Stimulated activated effector memory CD8-positive, alpha-beta T cell treated with anti-CD3 and anti-CD28 coated beads, Interleukin-12 subunit alpha, Interleukin-12 subunit beta, amount 100 ng/mL, for 72 hours (primary cell): ENCODE results near the gene ANAPC13.

Experiments
- ATAC-seq: fragments of 150-1000 bp; cut with Tn5 transposase; 2 replicates; pipeline ENCODE4 v1.10.0; 2021
- DNase-seq, 2 donors: peaks; one replicate each; pipeline ENCODE4 v3.0.0; 2021 to 2022; ENCODE audit warnings: low spot score in 2 of 2
- H3K27ac Mint-ChIP-seq: one replicate; pipeline ENCODE4 v1.8.0; 2022; ENCODE audit warnings: mild to moderate bottlenecking, mixed read lengths
- H3K36me3 Mint-ChIP-seq: one replicate; pipeline ENCODE4 v1.8.0; 2022; ENCODE audit warnings: mild to moderate bottlenecking, mixed read lengths
- H3K4me1 Mint-ChIP-seq: one replicate; pipeline ENCODE4 v1.8.0; 2022; ENCODE audit warnings: mixed read lengths
- H3K4me3 Mint-ChIP-seq: one replicate; pipeline ENCODE4 v1.8.0; 2022; ENCODE audit warnings: mild to moderate bottlenecking, mixed read lengths
- H3K9me3 Mint-ChIP-seq: one replicate; pipeline ENCODE4 v1.8.0; 2022; ENCODE audit warnings: mixed read lengths

Gene ANAPC13

GRCh38 chr3:134471521-134472193 is 14.1 kb downstream of the ANAPC13 start:
- no peaks in the 10 kb centered on the region for H3K4me1 Mint-ChIP-seq
- DNase-seq (no peak), ATAC-seq (no peak)
- peak overlapping the region; percentile 48 for H3K27ac Mint-ChIP-seq
- H3K9me3 Mint-ChIP-seq: no peaks in the 10 kb centered on the region
- H3K36me3 Mint-ChIP-seq: peaks cover 5% of the 10 kb centered on the region
- no peak overlapping the region for H3K4me3 Mint-ChIP-seq

GRCh38 chr3:134468519-134468918 is 17.3 kb downstream of the ANAPC13 start:
- Mint-ChIP-seq H3K36me3 (no peaks in the 10 kb centered on the region), H3K4me1 (no peaks in the 10 kb centered on the region), H3K27ac (no peak overlapping the region), H3K9me3 (no peaks in the 10 kb centered on the region), H3K4me3 (no peak overlapping the region)
- ATAC-seq (no peak), DNase-seq (peak in 1 of 2 donors; percentile 28)

- Mint-ChIP-seq H3K9me3 (no peaks in the 10 kb centered on the region), H3K36me3 (no peaks in the 10 kb centered on the region), H3K27ac (no peak overlapping the region), H3K4me1 (no peaks in the 10 kb centered on the region), H3K4me3 (no peak overlapping the region)
- DNase-seq (no peak), ATAC-seq (no peak)
Observed at GRCh38 chr3:134466331-134466730, 19.5 kb downstream of the ANAPC13 start.

- ATAC-seq (no peak), DNase-seq (no peak)
- Mint-ChIP-seq H3K4me3 (no peak overlapping the region), H3K4me1 (no peaks in the 10 kb centered on the region), H3K36me3 (no peaks in the 10 kb centered on the region), H3K9me3 (no peaks in the 10 kb centered on the region), H3K27ac (no peak overlapping the region)
Observed at GRCh38 chr3:134464689-134465365, 21.0 kb downstream of the ANAPC13 start.

- no peak overlapping the region for H3K4me3 Mint-ChIP-seq
- ATAC-seq: no peak
- no peaks in the 10 kb centered on the region for H3K36me3 Mint-ChIP-seq
- H3K9me3 Mint-ChIP-seq: no peaks in the 10 kb centered on the region
- DNase-seq: peak in 1 of 2 donors; percentile 25
- no peak overlapping the region for H3K27ac Mint-ChIP-seq
- no peaks in the 10 kb centered on the region for H3K4me1 Mint-ChIP-seq
Observed at GRCh38 chr3:134464064-134464688, 21.6 kb downstream of the ANAPC13 start.

GRCh38 chr3:134463676-134464063 is 22.1 kb downstream of the ANAPC13 start:
- H3K27ac Mint-ChIP-seq: no peak overlapping the region
- no peaks in the 10 kb centered on the region for H3K36me3 Mint-ChIP-seq
- no peaks in the 10 kb centered on the region for H3K4me1 Mint-ChIP-seq
- no peaks in the 10 kb centered on the region for H3K9me3 Mint-ChIP-seq
- no peak overlapping the region for H3K4me3 Mint-ChIP-seq
- DNase-seq: no peak
- no peak for ATAC-seq

GRCh38 chr3:134462331-134462941 is 23.3 kb downstream of the ANAPC13 start:
- Mint-ChIP-seq H3K4me1 (no peaks in the 10 kb centered on the region), H3K36me3 (no peaks in the 10 kb centered on the region), H3K27ac (no peak overlapping the region), H3K9me3 (no peaks in the 10 kb centered on the region), H3K4me3 (no peak overlapping the region)
- ATAC-seq (no peak), DNase-seq (no peak)

GRCh38 chr3:134460965-134461364 is 24.8 kb downstream of the ANAPC13 start:
- H3K4me3 Mint-ChIP-seq: no peak overlapping the region
- DNase-seq: peak in 1 of 2 donors; percentile 3

GRCh38 chr3:134459562-134459961 is 26.2 kb downstream of the ANAPC13 start:
- Mint-ChIP-seq H3K4me3 (no peak overlapping the region), H3K4me1 (no peaks in the 10 kb centered on the region), H3K9me3 (no peaks in the 10 kb centered on the region), H3K36me3 (no peaks in the 10 kb centered on the region), H3K27ac (no peak overlapping the region)
- no peak for ATAC-seq
- peak in 1 of 2 donors; percentile 28 for DNase-seq

More at GRCh38 chr3:134460965-134461364, 24.8 kb downstream of the ANAPC13 start:
- H3K4me1 Mint-ChIP-seq: no peaks in the 10 kb centered on the region
- no peaks in the 10 kb centered on the region for H3K9me3 Mint-ChIP-seq
- H3K36me3 Mint-ChIP-seq: no peaks in the 10 kb centered on the region
- ATAC-seq: no peak
- H3K27ac Mint-ChIP-seq: no peak overlapping the region

GRCh38 chr3:134458406-134458945 is 27.3 kb downstream of the ANAPC13 start:
- DNase-seq: peak in 1 of 2 donors; percentile 13
- no peak overlapping the region for H3K27ac Mint-ChIP-seq
- no peaks in the 10 kb centered on the region for H3K4me1 Mint-ChIP-seq
- no peak overlapping the region for H3K4me3 Mint-ChIP-seq
- H3K9me3 Mint-ChIP-seq: no peaks in the 10 kb centered on the region
- ATAC-seq: no peak
- H3K36me3 Mint-ChIP-seq: no peaks in the 10 kb centered on the region

- H3K4me1 Mint-ChIP-seq: no peaks in the 10 kb centered on the region
- H3K9me3 Mint-ChIP-seq: no peaks in the 10 kb centered on the region
- no peak overlapping the region for H3K4me3 Mint-ChIP-seq
- H3K36me3 Mint-ChIP-seq: no peaks in the 10 kb centered on the region
- DNase-seq (peak in 1 of 2 donors; percentile 17), ATAC-seq (no peak)
- H3K27ac Mint-ChIP-seq: no peak overlapping the region
Observed at GRCh38 chr3:134457376-134458074, 28.3 kb downstream of the ANAPC13 start.

GRCh38 chr3:134453631-134454030 is 32.2 kb downstream of the ANAPC13 start:
- Mint-ChIP-seq H3K27ac (no peak overlapping the region), H3K4me3 (no peak overlapping the region), H3K4me1 (no peaks in the 10 kb centered on the region), H3K9me3 (no peaks in the 10 kb centered on the region), H3K36me3 (no peaks in the 10 kb centered on the region)
- DNase-seq (peak in 1 of 2 donors; percentile 15), ATAC-seq (no peak)

- DNase-seq: peak in 1 of 2 donors; percentile 34
- Mint-ChIP-seq H3K27ac (no peak overlapping the region), H3K4me1 (no peaks in the 10 kb centered on the region), H3K9me3 (peaks cover 8% of the 10 kb centered on the region), H3K4me3 (no peak overlapping the region), H3K36me3 (no peaks in the 10 kb centered on the region)
- ATAC-seq: no peak
Observed at GRCh38 chr3:134449951-134450350, 35.8 kb downstream of the ANAPC13 start.

GRCh38 chr3:134449277-134449676 is 36.5 kb downstream of the ANAPC13 start:
- ATAC-seq: peak; percentile 9
- Mint-ChIP-seq H3K27ac (no peak overlapping the region), H3K4me1 (no peaks in the 10 kb centered on the region), H3K9me3 (peaks cover 12% of the 10 kb centered on the region), H3K36me3 (no peaks in the 10 kb centered on the region), H3K4me3 (no peak overlapping the region)
- peak in 1 of 2 donors; percentile 38 for DNase-seq

- Mint-ChIP-seq H3K4me3 (no peak overlapping the region), H3K9me3 (peaks cover 12% of the 10 kb centered on the region), H3K4me1 (no peaks in the 10 kb centered on the region), H3K36me3 (no peaks in the 10 kb centered on the region), H3K27ac (no peak overlapping the region)
- peak in 1 of 2 donors; percentile 32 for DNase-seq
- no peak for ATAC-seq
Observed at GRCh38 chr3:134448664-134449063, 37.1 kb downstream of the ANAPC13 start.
